NCI-H82 treated with DMSO at 0.1 percent for 48 hours (cell line): ENCODE measurements around the gene VCL.
"Not testable (repeated sequence)": the region's sequence is repeated elsewhere in the genome, so short reads cannot be mapped to it uniquely, and the experiment has no call there.

Source experiments
- DNase-seq: peaks from one replicate; lab custom pipeline; 2025; ENCODE audit not compliant: unreplicated experiment; lab: John Stamatoyannopoulos, UW

Gene VCL

GRCh38 chr10:73997787-73998622 is at the start of gene VCL:
Gene VCL, plus strand, starts transcription at chr10:73998116. Its CDS starts 92 bp downstream, at chr10:73998208.
- peak; percentile 87 for DNase-seq

- no peak for DNase-seq
These were observed 48.8 kb upstream of the VCL start for GRCh38 chr10:73948947-73949633.

- no peak for DNase-seq
These were observed 47.6 kb upstream of the VCL start for GRCh38 chr10:73950155-73950948.

GRCh38 chr10:73953665-73954064 is 44.3 kb upstream of the VCL start:
- DNase-seq: no peak

- no peak for DNase-seq
These were observed 43.2 kb upstream of the VCL start for GRCh38 chr10:73954737-73955136.

GRCh38 chr10:73955719-73956118 is 42.2 kb upstream of the VCL start:
- DNase-seq: no peak

- DNase-seq: no peak
These were observed 41.2 kb upstream of the VCL start for GRCh38 chr10:73956476-73957359.

GRCh38 chr10:73959484-73960243 is 38.3 kb upstream of the VCL start:
- no peak for DNase-seq

GRCh38 chr10:73962386-73962785 is 35.5 kb upstream of the VCL start:
- no peak for DNase-seq

- DNase-seq: not testable (repeated sequence)
These were observed 34.4 kb upstream of the VCL start for GRCh38 chr10:73963533-73963932.

GRCh38 chr10:73964743-73965142 is 33.2 kb upstream of the VCL start:
- no peak for DNase-seq

GRCh38 chr10:73965267-73965889 is 32.5 kb upstream of the VCL start:
- not testable (repeated sequence) for DNase-seq

GRCh38 chr10:73965890-73966768 is 31.8 kb upstream of the VCL start:
- peak; percentile 29 for DNase-seq

GRCh38 chr10:73967022-73967429 is 30.9 kb upstream of the VCL start:
- no peak for DNase-seq

- no peak for DNase-seq
These were observed 30.4 kb upstream of the VCL start for GRCh38 chr10:73967544-73967943.

- DNase-seq: no peak
These were observed 29.8 kb upstream of the VCL start for GRCh38 chr10:73968098-73968521.

- DNase-seq: no peak
These were observed 28.6 kb upstream of the VCL start for GRCh38 chr10:73969224-73969841.

GRCh38 chr10:73970845-73971244 is 27.1 kb upstream of the VCL start:
- no peak for DNase-seq
